ENCODE results near the gene CACNA2D3. TPM values are rescaled to one million over a fixed set of nuclear protein-coding genes. Genes with fewer than 3 reads are reported as not detected.

Gene CACNA2D3
- total RNA-seq, 1 experiment from 2014 or later: not detected

DNA sequence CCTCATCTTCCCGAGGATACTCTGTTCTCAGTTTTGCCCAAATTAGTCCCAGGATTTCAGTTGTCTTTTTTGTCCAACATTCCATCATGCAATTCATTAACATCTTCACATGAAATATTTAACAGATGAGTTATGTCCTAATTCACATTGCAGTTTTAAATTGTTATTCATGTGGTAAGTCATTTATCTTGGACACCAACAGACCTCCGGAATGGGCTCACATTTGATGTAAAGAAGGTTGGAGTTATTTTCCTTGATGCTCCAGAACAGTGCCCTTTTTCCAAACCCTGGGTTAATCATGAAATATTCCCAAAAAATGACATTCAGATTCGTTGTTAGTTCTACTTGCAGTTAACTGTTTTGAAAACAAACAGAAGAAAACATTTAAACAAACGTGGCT, 838.3 kb downstream of the CACNA2D3 start:
- no peaks in the 10 kb centered on the region for H3K4me1 ChIP-seq
- no peak overlapping the region for H3K4me3 ChIP-seq (ENCODE audit: low read depth, low read length)
- no peak overlapping the region for H3K27ac Mint-ChIP-seq (ENCODE audit: unreplicated experiment)
- TF ChIP-seq, protein P1, sequence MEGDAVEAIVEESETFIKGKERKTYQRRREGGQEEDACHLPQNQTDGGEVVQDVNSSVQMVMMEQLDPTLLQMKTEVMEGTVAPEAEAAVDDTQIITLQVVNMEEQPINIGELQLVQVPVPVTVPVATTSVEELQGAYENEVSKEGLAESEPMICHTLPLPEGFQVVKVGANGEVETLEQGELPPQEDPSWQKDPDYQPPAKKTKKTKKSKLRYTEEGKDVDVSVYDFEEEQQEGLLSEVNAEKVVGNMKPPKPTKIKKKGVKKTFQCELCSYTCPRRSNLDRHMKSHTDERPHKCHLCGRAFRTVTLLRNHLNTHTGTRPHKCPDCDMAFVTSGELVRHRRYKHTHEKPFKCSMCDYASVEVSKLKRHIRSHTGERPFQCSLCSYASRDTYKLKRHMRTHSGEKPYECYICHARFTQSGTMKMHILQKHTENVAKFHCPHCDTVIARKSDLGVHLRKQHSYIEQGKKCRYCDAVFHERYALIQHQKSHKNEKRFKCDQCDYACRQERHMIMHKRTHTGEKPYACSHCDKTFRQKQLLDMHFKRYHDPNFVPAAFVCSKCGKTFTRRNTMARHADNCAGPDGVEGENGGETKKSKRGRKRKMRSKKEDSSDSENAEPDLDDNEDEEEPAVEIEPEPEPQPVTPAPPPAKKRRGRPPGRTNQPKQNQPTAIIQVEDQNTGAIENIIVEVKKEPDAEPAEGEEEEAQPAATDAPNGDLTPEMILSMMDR (IDR thresholded peaks at IDR 0.05; ENCODE audit: insufficient read depth in 1 of 2, low read depth in 1 of 2, low read length in 1 of 2, severe bottlenecking in 1 of 2, unreplicated experiment in 1 of 2): no peak
- ChIA-PET CTCF (no interaction called here), POLR2A (no interaction called here)
- no peaks in the 10 kb centered on the region for H3K9me3 Mint-ChIP-seq (ENCODE audit: unreplicated experiment)
- peaks cover 5% of the 10 kb centered on the region for H3K27me3 Mint-ChIP-seq (ENCODE audit: insufficient read depth, unreplicated experiment)
- BruUV-seq (replicated peaks): no TSS peak
- no peaks in the 10 kb centered on the region for H3K9me3 ChIP-seq
- no peaks in the 10 kb centered on the region for H3K27me3 ChIP-seq (replicated peaks; ENCODE audit: control insufficient read depth, insufficient read depth, low read length)
- no peaks in the 10 kb centered on the region for H3K36me3 ChIP-seq (ENCODE audit: control insufficient read depth, insufficient read depth, low read length)
- no peak overlapping the region for H3K4me3 Mint-ChIP-seq (ENCODE audit: unreplicated experiment)
- no peak for DNase-seq
- no peaks in the 10 kb centered on the region for H3K36me3 Mint-ChIP-seq (ENCODE audit: insufficient read depth, unreplicated experiment)
- no peaks in the 10 kb centered on the region for H3K4me1 Mint-ChIP-seq (ENCODE audit: low read depth, unreplicated experiment)
- intact Hi-C loops (cut with micrococcal nuclease; ENCODE audit: unreplicated experiment): no loop called here

DNA sequence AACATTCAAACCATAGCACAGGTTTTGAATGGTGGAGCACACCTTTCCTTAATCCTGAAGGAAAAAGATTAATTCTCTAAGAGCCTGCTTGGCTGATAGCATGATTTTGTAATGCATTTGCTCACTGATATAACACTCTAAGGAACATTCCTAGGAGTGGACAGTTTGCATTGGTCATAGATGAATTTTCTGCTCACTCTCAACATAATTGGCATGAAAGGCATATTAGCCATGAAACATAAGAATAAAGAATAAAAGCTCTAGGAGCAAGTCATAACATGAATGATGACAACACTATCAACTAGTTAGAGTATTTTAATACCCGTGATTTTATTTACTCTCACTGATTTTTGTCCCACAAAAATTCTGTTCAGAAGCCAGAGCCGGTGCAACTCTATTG, 839.8 kb downstream of the CACNA2D3 start:
- intact Hi-C loops (cut with micrococcal nuclease; ENCODE audit: unreplicated experiment): no loop called here
- no peaks in the 10 kb centered on the region for H3K36me3 ChIP-seq (ENCODE audit: control insufficient read depth, insufficient read depth, low read length)
- H3K9me3 ChIP-seq: no peaks in the 10 kb centered on the region
- TF ChIP-seq, protein P1 (IDR thresholded peaks at IDR 0.05; ENCODE audit: insufficient read depth in 1 of 2, low read depth in 1 of 2, low read length in 1 of 2, severe bottlenecking in 1 of 2, unreplicated experiment in 1 of 2): no peak
- peaks cover 8% of the 10 kb centered on the region for H3K27me3 Mint-ChIP-seq (ENCODE audit: insufficient read depth, unreplicated experiment)
- H3K9me3 Mint-ChIP-seq (ENCODE audit: unreplicated experiment): no peaks in the 10 kb centered on the region
- no peak overlapping the region for H3K4me3 ChIP-seq (ENCODE audit: low read depth, low read length)
- H3K4me1 ChIP-seq: peaks cover 2% of the 10 kb centered on the region; the same call in 1 of the 2 replicates
- no peak overlapping the region for H3K4me3 Mint-ChIP-seq (ENCODE audit: unreplicated experiment)
- H3K4me1 Mint-ChIP-seq (ENCODE audit: low read depth, unreplicated experiment): no peaks in the 10 kb centered on the region
- no TSS peak for BruUV-seq (replicated peaks)
- no peaks in the 10 kb centered on the region for H3K27me3 ChIP-seq (replicated peaks; ENCODE audit: control insufficient read depth, insufficient read depth, low read length)
- POLR2A ChIA-PET: no interaction called here
- no peaks in the 10 kb centered on the region for H3K36me3 Mint-ChIP-seq (ENCODE audit: insufficient read depth, unreplicated experiment)
- H3K27ac Mint-ChIP-seq (ENCODE audit: unreplicated experiment): no peak overlapping the region
- CTCF ChIA-PET: no interaction called here
- no peak for DNase-seq

DNA sequence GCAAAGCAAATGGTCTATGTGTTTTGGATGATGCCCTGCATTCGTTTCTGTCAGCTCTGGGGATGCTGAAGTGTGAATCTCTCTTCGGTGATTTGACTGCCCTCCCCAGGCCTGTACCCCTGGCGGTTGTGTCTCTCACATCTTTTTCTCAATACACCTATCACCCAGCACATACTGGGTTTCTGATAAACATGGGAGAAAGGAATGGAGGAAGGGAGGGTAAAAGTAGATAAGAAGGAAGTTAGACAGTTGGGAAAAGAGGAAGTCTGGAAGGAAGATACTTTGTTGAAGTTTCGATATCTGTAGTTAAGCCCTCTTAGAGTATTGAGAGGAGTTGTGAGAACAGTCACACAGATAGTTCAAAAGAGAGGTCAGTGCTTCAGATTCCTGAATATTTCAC, 841.3 kb downstream of the CACNA2D3 start:
- H3K36me3 ChIP-seq (ENCODE audit: control insufficient read depth, insufficient read depth, low read length): no peaks in the 10 kb centered on the region
- BruUV-seq (replicated peaks): no TSS peak
- H3K9me3 ChIP-seq: no peaks in the 10 kb centered on the region
- Mint-ChIP-seq H3K36me3 (ENCODE audit: insufficient read depth, unreplicated experiment) (no peaks in the 10 kb centered on the region), H3K4me3 (ENCODE audit: unreplicated experiment) (no peak overlapping the region), H3K4me1 (ENCODE audit: low read depth, unreplicated experiment) (no peaks in the 10 kb centered on the region), H3K27ac (ENCODE audit: unreplicated experiment) (no peak overlapping the region), H3K9me3 (ENCODE audit: unreplicated experiment) (no peaks in the 10 kb centered on the region), H3K27me3 (ENCODE audit: insufficient read depth, unreplicated experiment) (peaks cover 8% of the 10 kb centered on the region)
- POLR2A ChIA-PET: no interaction called here
- no peaks in the 10 kb centered on the region for H3K27me3 ChIP-seq (replicated peaks; ENCODE audit: control insufficient read depth, insufficient read depth, low read length)
- TF ChIP-seq, protein P1 (IDR thresholded peaks at IDR 0.05; ENCODE audit: insufficient read depth in 1 of 2, low read depth in 1 of 2, low read length in 1 of 2, severe bottlenecking in 1 of 2, unreplicated experiment in 1 of 2): no peak
- no peak overlapping the region for H3K4me3 ChIP-seq (ENCODE audit: low read depth, low read length)
- H3K4me1 ChIP-seq: peaks cover 2% of the 10 kb centered on the region; the same call in 1 of the 2 replicates
- intact Hi-C loops (cut with micrococcal nuclease; ENCODE audit: unreplicated experiment): no loop called here
- CTCF ChIA-PET: no interaction called here
- DNase-seq: no peak

All from Caco-2 (cell line).